GM21825 (cell line): ENCODE results near the gene BANK1.
"Not testable (repeated sequence)": the region's sequence is repeated elsewhere in the genome, so short reads cannot be mapped to it uniquely, and the experiment has no call there.

Experiments used
- ATAC-seq: cut with Tn5 transposase; IDR thresholded peaks from one replicate; pipeline ENCODE4 v1.9.1; 2021; ENCODE audit warnings: mild to moderate bottlenecking, moderate library complexity; ENCODE audit not compliant: unreplicated experiment

The BANK1 gene

DNA sequence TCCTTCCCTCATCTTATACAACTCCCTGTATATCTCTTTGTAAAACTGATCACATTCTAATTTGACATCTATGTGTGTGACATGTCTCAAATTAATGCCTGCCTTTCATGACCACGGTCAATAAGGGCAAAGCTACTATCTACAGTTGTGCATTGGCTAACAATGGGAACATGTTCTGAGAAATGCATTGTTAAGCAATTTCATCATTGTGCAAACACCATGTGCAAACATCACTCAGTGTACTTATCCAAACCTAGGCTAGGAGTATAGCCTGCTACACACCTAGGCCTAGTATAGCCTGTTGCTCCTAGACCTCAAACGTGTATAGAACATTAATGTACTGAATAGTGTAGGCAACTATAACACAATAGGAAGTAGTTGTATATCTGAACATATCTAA lies 95.0 kb downstream of the BANK1 start:
- no peak for ATAC-seq

DNA sequence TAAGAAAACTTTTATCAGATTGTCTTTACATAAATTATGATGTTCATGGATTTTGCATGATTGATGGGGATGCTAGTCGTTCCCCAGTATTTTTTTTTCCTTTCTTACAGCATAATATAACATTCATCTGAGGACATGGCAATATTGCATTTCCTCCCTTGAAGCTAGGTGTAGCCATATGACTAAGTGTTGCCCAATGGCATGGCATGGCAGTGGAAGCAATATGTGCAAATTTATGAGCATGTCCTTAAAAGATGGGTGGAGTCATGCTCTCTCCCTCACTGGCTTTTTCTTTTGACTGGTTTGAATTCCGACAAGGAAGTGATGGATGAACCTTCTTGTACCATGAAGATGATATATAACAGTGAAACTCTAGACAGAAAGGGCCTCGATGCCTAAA lies 96.3 kb downstream of the BANK1 start:
- ATAC-seq = no peak

DNA sequence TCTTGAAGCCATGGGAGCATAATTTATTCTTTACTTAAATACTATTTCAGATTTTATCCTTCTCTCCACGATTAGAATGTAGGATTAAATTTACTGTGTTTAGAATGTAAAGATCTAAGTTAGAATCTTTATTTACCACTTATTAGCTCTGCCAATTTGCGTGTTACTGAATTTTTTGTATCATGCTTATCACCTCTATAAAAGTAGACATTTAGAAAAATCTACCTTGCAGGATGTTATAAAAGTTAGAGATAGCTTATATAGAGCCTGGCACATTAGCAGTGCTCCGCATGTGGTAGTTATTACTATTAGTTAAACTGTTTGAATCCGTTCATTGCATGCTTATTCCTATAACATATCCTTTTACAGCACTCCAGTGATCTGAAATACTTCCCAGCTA lies 97.9 kb downstream of the BANK1 start:
- no peak for ATAC-seq

DNA sequence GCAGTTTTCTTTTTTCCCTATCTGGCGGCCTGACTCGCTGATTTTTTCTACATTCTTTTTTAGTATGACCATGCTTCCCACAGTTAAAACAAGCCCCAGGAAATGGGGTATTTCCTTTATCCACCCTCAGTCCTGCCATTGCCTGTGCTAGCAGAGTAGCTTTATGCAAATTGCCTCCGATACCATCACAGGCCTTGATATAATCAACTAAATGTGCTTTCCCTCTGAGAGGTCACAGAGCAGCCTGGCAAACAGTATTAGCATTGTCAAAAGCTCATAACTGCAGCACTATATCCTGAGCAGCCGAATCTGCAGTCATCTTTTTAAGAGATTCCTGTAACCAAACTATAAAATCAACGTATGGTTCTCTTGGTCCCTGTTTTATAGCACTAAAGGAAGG lies 115.0 kb downstream of the BANK1 start:
- ATAC-seq = not testable (repeated sequence)

DNA sequence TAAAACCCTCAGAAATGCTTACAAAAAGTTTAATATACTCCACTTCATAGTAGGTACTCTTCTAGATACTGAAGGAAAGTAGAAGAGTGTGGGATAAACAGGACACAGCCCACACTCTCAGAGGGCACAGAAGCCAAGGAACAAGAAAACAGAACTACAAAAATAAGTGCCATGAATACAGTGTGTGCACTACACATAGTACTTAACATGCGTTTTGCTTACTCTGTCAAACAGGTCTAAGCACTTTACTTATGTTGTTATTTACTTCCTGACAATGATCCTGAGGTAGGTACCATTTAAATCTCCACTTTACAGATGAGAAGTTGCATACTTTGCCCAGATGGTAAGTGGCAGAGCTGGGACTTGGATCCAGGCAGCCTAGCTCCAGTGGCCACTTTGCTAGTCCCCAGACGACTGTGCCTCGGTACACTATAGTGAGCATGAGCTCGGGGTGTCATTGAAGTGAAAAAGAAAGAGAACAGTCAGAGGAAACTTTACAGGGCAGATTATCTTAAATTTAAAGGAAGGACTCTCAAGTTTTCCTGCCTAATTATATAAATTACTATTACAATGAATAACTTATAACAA lies 120.3 kb downstream of the BANK1 start:
- ATAC-seq = no peak

DNA sequence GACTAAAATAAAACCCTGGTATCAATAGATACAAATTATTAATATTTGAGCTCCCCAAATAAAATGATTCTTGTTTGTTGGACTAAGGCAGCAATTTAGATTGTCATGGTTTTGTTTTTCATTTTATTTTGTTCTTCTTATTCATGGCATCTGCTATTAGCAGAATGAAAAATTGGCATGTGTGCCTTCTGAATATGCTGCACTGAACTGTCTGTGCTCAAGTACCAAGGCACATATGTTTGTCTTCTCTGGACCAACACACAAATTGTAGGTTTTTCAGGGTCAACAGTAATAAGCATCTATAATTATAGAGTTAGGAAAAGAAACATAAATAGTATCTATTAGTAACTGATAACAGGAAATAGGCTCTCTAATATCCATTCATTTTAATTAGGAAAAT lies 121.1 kb downstream of the BANK1 start:
- ATAC-seq = no peak

DNA sequence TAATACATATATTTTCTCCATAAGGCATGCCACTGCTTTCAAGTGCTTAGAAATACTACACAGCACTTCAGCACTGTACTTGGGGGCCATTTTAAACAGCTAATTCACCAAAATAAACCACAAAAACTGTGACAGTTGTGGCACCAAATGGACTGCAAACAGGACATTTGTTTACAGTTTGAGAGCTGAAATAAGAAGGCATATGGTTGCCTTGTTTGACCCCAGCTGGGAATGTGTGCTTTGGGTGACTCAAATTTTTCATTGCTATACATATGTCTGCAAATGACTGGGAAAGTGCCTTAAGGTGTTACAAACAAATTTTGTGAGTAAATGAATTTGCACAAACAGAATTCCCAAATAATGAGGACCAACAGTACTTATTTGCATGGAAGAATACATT lies 124.2 kb downstream of the BANK1 start:
- no peak for ATAC-seq

DNA sequence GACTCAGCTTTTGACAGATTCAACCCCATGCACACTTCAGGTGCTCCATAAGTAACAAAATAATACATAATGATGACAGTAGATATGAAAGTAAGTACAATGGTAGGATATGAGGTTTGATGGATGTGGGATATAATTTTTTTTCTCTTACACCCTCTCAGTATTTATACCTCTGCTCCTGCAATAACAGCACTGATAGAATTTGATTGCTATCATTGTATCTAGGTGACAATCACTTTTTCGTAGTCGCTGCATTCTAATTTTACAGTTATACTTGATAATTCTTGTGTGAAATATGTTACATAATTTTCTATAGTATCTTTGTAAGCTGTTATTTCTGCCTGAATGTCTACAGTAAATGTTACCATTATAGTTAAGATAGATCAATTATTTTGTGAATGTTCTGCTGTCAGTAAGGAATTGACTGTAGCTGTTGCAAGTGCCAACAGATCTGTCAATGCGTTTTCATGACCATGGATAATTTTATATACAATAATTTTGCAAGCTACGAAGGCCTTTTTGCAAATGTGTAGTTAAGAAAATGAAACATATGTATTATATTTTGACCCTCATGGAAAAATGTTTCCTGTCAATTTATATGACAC lies 128.9 kb downstream of the BANK1 start:
- no peak for ATAC-seq

DNA sequence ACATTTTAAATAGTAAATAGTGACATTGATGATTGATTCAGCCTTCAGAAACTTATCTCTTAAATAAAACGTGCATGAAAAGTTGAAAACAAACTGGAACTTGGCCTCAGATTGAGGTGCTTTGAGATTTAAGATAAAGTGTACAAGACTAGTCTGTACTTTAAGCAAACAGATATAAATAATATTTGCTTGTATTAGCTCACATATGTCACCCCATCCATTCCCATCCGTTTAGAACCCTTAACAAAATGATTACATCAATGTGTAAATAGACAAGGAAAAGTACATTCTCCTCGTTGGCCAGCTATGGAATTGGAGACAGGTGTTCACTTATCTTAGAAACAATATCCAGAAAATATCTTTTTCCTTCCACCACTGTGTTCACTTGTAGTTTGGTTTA lies 130.8 kb downstream of the BANK1 start:
- ATAC-seq = no peak

DNA sequence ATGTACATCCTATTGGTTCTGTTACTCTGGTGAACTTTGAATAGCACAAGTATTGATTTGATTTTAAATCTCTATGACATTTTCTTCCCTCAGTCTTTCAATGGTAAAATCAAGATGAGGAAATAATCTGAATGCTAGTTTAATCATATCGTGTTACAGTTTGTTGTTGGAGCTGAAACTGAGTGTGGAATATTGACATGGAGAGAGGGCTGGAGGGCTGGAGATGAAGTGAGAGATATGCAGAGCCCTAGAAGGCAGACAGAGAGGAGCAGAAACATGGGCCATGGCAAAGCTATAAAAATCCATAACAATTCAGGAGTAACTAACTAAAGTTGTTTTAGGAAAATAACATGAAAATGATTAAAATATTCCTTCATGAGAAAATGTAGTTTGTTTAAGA lies 141.1 kb downstream of the BANK1 start:
- ATAC-seq = no peak

DNA sequence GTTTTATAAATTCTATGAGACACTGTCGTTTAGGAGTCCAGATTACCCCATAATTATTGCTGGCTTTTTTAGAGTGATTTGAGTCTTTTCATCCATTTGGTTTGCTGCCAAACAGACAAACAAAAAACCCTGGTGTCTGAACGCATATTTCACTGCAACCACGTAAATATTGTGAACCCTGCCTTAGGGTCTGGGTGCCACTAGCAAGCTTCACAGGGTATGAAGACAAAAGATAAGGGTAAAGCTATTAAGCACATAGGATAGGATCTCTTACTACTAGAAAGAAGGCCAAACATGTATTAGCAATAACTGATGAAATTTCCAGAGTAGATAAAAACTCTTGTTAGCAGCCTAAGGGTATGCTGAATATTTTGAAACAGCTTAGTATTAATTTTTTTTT lies 143.3 kb downstream of the BANK1 start:
- no peak for ATAC-seq

DNA sequence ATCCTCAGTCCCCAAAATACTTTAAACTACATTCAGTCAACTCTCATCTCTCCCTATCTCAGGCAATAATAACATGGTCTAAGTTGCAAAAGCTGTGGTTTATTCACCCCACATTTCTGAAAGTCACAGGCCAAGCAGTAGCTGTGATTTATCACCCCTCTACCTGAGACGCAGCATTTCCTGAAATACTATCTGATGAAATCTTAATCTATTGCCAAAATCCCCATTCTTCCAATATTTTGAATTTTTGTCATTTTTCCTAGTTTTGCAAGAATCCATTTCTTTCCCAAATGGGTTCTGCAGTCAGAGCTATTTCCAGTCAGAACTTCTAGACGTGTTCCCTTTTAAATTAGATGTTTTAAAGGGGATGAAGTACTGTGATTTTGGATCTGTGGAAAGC lies 148.3 kb downstream of the BANK1 start:
- no peak for ATAC-seq

DNA sequence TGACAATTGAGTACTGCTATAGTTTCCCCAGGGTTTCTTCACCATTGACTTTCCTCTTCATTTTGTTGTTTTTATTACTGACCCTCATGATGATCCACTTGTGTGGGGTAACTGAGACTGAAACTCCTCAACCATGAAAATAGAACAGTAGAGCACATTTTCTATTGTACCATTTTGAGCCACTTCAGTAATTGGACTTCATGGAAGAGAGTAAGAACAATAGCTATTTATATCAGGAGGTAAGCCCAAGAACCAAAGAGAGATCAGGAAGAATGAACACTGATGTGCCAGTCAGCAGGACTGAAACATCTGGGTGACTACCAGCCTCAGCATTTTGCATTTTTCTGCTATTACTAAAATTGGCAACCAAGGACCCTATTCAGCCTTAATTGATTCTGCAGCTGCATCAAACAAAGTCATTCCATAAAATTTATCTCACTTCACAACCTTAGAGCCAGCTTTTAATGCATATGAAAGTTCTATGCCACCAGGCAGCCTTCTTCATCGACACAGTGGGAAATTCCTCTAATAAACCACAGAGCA lies 151.4 kb downstream of the BANK1 start:
- no peak for ATAC-seq

DNA sequence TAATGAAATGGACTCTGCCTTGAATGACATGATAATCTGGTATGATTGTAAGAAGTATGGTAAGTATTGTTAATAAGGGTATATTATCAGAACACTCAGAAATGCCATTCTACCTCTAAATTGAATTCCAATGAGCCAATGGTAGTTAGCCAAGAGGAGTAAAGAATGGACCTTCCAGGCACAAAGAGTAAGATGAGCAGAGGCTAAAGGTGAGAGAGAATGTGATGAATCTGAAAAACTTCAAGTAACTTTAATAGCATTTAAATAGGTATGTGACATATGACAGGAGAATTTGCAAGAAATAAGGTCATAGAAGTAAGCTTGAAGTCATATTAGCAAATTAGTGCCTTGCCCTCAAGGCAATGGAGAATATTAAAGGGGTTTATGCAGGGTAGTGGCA lies 152.4 kb downstream of the BANK1 start:
- no peak for ATAC-seq

DNA sequence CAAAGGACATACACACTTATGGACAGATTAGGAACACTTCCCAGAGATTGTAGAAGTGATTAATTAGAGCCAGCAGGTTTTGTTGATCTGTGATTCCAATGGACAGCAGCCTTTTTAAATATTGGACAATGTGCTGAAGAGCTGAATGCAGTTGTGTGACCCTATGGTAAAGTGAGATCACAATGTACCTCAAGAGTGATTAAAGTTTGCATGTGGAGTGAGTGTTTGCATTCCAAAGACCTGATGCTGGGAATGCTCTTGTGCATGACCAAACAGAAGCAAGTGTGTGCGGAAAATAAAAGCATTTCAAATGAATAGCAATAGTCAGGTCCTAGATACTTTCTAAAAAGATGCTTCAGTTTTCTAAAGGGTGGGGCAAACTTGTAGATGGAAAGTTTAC lies 154.1 kb downstream of the BANK1 start:
- no peak for ATAC-seq

DNA sequence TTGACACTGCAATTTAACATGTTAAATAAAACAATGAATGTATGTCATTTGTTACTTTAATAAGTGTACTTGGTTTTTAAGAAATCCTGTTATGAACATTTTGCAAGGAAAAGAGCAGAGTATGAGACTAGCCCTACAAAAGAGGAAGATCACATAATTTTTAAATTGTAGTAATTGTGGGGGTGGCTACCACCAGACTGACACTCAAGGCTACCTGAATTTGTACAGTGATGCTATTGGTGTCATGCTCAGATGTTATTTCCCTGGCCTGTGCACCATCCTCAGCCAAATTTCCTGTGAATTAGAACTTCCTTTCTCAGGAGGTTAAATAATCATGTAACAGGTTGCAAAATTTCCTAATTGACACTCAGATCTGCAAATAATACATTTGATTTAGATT lies 157.5 kb downstream of the BANK1 start:
- ATAC-seq = no peak

DNA sequence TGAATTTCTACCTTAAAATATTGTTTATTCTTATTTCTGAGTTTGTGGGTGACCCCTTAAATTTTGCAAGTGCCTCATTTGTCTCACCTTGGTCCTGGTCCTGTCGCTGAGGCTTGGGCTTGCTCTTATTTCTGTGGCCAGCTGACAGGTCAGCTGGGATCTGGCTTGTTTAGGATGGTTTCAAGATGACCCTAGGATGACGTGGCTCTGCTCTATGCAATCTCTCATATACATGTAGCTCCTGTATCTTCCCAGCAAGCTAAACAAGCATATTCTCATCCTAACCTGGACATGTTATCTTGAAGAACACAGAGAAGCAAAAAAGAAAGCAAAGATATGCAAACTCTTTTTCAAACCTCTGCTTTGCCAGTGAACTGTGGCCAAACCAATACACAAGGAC lies 158.4 kb downstream of the BANK1 start:
- ATAC-seq = no peak

DNA sequence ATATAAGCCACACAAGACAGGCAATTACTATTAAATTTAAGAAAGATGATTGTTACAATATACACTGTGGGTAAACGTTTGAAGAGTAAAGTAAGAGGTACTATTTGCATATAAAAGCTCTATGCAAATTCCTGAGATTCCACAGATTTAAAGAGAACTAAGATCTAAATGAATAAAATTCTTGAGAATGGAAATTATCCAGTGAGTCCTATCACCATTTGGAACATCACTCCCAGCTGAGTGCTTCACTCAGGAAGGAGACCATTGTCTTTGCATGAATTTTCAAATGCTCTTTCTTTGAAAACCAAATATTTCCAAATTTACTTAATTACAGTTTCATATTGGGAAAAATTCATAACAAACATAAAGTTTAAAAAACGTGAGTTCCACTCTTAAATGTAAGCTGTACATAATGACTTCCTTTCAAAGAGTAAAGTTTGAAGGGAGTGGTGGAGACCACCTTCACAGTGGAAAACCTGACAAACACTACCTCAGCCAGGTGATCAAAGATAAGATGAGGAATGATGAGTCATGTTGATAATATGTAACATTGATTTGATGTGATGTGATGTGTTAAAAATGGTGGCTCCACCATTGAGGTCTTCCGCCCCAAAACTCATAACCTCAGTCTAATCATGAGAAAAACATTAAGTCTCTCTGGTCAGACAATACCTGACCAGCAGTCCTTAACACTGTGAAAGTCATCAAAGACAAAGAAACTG lies 159.9 kb downstream of the BANK1 start:
- ATAC-seq = no peak

DNA sequence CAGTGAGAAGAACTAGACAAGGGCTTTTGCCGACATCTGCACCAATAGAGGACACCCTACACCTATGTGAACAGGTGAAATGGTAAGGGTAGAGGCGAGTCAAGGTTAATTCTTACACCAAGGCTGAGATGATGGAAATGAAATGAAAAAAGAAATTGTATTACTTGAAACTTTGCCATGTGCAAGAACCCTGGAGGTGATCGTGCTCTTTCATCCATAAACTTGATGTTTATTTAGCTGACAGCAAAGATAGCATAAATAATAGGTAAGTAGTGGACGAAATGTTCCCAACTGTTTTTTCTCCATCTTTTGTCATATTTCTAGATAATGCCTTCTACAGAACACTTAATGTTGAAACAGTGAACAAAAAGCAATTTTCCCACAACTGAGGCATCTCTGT lies 162.5 kb downstream of the BANK1 start:
- ATAC-seq = no peak

DNA sequence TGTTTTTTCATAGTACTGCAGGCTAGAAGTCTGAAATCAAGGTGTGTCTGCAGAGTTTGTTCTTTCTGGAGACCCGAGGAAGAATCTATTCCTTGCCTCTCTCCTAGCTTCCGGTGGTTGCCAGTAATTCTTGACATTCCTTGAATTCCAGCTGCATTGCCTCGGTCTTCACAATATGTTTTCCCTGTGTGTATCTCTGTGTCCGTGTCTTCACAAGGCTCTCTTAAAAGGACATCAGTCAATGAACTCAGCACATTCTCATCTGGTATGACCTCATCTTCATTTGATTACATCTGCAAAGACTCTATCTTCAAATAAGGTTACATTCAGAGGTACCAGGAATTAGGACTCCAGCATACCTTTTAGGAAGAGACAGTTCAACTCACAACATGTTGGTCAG lies 163.4 kb downstream of the BANK1 start:
- no peak for ATAC-seq

DNA sequence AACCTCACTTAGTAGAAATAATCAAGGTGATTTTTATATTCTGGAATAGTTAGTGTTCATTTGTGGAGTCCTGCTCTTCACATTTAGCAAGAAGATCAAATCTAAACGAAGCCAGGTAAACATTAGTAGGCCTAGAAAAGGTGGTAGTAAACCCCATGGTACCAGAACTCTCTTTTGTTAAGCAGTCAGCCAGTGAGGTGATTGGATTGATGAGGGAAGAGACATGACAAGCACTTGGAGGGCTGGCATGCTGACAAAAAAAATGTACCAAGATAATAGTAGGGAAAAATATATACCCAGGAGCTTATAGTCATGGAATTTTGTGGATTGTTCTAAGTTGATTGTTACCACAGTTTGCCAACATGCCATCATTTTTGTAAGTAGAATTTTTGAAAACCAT lies 163.8 kb downstream of the BANK1 start:
- ATAC-seq = no peak

DNA sequence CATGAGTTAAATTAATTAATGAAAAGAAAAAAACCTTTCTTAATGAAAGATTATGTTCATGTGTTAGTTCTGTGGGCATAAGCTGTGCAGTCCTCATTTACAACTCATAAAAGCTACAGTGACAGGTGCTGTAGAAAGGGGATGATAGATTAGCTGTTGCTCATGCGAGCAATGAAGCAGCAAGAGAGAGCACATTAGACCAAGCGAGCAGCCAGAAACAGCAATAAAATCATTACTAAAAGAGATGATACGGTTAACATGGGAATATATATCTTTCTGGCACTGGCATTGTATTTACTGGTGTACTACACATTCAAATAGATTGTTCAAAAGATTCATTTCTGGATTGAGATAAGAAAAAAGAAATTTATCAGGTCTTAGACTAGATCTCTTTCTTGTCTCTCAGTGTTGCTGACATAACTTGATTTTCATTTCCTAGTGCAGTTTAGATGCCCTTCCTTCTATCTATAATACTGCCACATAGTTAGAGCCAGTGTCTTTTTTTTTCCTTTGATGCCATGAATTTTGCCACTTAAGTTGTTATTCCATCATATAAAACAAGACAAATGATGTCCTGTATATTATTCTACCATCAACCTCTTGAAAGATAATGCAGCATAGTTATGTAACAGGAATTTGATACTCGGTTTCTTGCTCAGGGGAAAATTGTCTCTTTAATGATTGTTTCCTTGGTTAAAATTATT lies 164.6 kb downstream of the BANK1 start:
- ATAC-seq = no peak
